ENCODE results near the gene FAM170B.

The FAM170B gene

DNA sequence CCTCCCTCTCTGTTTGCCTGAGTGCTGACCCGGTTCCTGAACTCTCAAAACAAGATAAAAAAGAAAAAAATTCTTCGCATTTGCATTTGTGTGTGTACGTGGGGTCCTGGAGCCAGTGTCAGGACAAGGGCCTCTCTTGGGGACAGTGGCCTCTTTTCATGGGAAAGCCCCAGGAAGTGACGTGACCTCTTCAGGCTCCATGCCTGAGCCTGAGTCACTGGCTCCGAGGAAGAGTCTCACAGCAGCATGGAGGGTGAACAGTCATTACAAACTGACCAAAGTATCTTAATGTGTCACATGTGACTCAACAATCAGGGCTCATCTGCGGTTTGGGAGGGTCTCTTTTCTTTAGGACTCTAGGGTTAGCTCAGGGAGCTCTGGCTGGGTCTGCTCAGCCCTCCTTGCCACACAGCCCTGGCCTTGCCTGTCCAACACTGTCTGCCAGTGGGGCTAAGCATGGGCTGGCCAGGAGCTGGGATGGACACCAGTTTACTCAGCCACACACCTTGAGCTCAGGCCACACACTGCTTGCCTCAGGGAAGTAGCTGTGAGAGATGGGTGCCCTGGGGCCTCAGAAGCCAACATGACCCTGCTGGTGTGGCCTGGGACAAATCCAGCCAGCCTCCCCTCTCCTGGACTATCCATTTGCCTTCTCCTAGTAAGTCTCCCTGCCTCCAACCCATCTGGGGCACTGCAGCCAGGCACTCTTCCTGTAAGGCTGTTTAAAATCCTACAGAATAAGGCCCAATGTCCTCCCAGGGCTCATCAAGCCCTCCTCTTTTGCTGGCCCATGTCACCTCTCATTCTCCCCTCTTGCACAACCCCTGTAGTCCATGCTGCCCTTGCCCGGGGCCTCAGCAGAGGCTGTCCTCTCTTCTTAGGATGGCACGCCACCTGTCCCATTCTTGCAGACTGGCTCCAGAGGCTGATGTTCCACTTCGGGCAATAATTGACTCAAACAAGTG, 43.9 kb upstream of the FAM170B start:
- H3K4me3 ChIP-seq (ENCODE audit: control insufficient read depth, low read depth, low read length): no peak overlapping the region
- TF ChIP-seq CTCF (conservative IDR thresholded peaks at IDR 0.05; ENCODE audit: control insufficient read depth, insufficient read depth, low read depth, low read length): no peak
- DNase-seq (ENCODE audit: low read depth): peak; percentile 93

GRCh38 chr10:49176310-49177268, 42.8 kb upstream of the FAM170B start:
- no peak for TF ChIP-seq CTCF (conservative IDR thresholded peaks at IDR 0.05; ENCODE audit: control insufficient read depth, insufficient read depth, low read depth, low read length)
- no peak overlapping the region for H3K4me3 ChIP-seq (ENCODE audit: control insufficient read depth, low read depth, low read length)
- no peak for DNase-seq (ENCODE audit: low read depth)

DNA sequence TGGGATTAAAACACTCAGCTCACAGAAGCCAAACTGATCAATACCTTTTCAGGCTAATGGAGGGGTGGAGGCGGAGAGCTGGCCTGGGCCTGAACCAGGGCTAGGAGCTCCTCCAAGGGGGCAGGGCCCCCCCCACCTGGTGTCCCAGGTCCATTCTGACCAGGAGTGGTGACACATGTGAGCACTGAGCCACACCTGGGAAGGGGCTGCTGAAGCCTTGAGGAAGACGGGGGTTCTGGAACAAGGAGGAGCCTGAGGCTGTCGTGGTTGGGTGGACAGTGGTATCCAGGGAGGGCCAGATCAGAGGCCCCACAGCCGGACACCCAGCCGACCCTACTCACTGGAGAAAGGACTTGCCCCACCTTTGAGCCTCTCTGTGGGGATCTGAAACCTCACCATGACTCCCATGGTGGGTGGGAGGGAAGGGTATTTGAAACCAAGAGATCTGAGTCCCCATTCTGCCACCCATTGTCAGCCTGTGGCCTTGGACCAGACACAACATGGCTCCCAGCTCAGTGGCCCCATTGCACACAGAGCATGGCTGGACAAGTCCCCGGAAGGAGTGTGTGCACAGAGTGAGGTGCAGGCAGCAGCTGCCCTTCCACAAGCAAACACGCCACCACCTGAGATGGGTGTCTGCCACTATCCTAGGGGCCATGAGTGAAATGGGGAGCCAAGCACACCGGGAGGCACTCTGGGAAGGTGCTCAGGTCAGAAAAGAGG, 41.9 kb upstream of the FAM170B start:
- no peak overlapping the region for H3K4me3 ChIP-seq (ENCODE audit: control insufficient read depth, low read depth, low read length)
- TF ChIP-seq CTCF (conservative IDR thresholded peaks at IDR 0.05; ENCODE audit: control insufficient read depth, insufficient read depth, low read depth, low read length): no peak
- no peak for DNase-seq (ENCODE audit: low read depth)

GRCh38 chr10:49174926-49175500, 41.2 kb upstream of the FAM170B start:
- no peak for TF ChIP-seq CTCF (conservative IDR thresholded peaks at IDR 0.05; ENCODE audit: control insufficient read depth, insufficient read depth, low read depth, low read length)
- H3K4me3 ChIP-seq (ENCODE audit: control insufficient read depth, low read depth, low read length): no peak overlapping the region
- no peak for DNase-seq (ENCODE audit: low read depth)

GRCh38 chr10:49174261-49174925, 40.6 kb upstream of the FAM170B start:
- H3K4me3 ChIP-seq (ENCODE audit: control insufficient read depth, low read depth, low read length): no peak overlapping the region
- DNase-seq (ENCODE audit: low read depth): no peak
- no peak for TF ChIP-seq CTCF (conservative IDR thresholded peaks at IDR 0.05; ENCODE audit: control insufficient read depth, insufficient read depth, low read depth, low read length)
